Measurements from ENCODE around the gene ATP11B.

Gene ATP11B

GRCh38 chr3:182891364-182891763, 98.1 kb downstream of the ATP11B start:
- no peak overlapping the region for H4K8ac ChIP-seq (ENCODE audit: low read depth, low read length)

GRCh38 chr3:182892226-182892625, 98.9 kb downstream of the ATP11B start:
- Histone ChIP-seq H4K12ac (ENCODE audit: low read depth, low read length) (no peak overlapping the region), H3K4me3 (ENCODE audit: low read depth, low read length) (no peak overlapping the region), H3K18ac (ENCODE audit: low read length) (no peak overlapping the region), H3K79me2 (ENCODE audit: control insufficient read depth, insufficient read depth, low read length, poor library complexity) (no peaks in the 10 kb centered on the region), H3K4ac (ENCODE audit: low read depth, low read length) (no peak overlapping the region), H3K23ac (ENCODE audit: low read length) (no peak overlapping the region), H3K4me1 (ENCODE audit: control insufficient read depth in 1 of 2, insufficient read depth in 2 of 2, low read length in 2 of 2) (no peaks in the 10 kb centered on the region), H2AK5ac (ENCODE audit: low read length) (no peak overlapping the region), H2BK5ac (ENCODE audit: low read depth, low read length, poor library complexity) (no peak overlapping the region), H3K79me1 (ENCODE audit: low read length) (no peaks in the 10 kb centered on the region), H4K91ac (ENCODE audit: low read depth, low read length) (no peak overlapping the region), H3K14ac (ENCODE audit: low read length) (no peak overlapping the region), H2AFZ (ENCODE audit: insufficient read depth, low read length, poor library complexity) (no peak overlapping the region), H2BK12ac (ENCODE audit: low read length) (no peak overlapping the region), H3K9me3 (ENCODE audit: insufficient read depth, low read depth, low read length) (no peaks in the 10 kb centered on the region), H3K9ac (ENCODE audit: low read length) (no peak overlapping the region), H2BK120ac (ENCODE audit: insufficient read depth, low read length, poor library complexity) (no peak overlapping the region), H3K36me3 (ENCODE audit: control insufficient read depth in 1 of 2, insufficient read depth in 2 of 2, low read length in 2 of 2) (no peaks in the 10 kb centered on the region), H4K8ac (ENCODE audit: low read depth, low read length) (no peak overlapping the region), H3K27ac (ENCODE audit: low read depth, low read length) (no peak overlapping the region), H3K4me2 (ENCODE audit: low read length) (no peak overlapping the region), H3K27me3 (ENCODE audit: insufficient read depth, low read length) (no peaks in the 10 kb centered on the region)
- no CpG with 5 or more reads among the region's 4 CpGs for WGBS (ENCODE audit: extremely low coverage, insufficient coverage, insufficient read length)
- no peak for DNase-seq

More at GRCh38 chr3:182891364-182891763, 98.1 kb downstream of the ATP11B start:
- Histone ChIP-seq H3K4ac (ENCODE audit: low read depth, low read length) (no peak overlapping the region), H3K36me3 (ENCODE audit: control insufficient read depth in 1 of 2, insufficient read depth in 2 of 2, low read length in 2 of 2) (no peaks in the 10 kb centered on the region), H2BK12ac (ENCODE audit: low read length) (no peak overlapping the region), H3K18ac (ENCODE audit: low read length) (no peak overlapping the region), H3K79me2 (ENCODE audit: control insufficient read depth, insufficient read depth, low read length, poor library complexity) (no peaks in the 10 kb centered on the region), H3K9ac (ENCODE audit: low read length) (no peak overlapping the region), H3K23ac (ENCODE audit: low read length) (no peak overlapping the region), H2BK5ac (ENCODE audit: low read depth, low read length, poor library complexity) (no peak overlapping the region), H3K4me3 (ENCODE audit: low read depth, low read length) (no peak overlapping the region), H3K27ac (ENCODE audit: low read depth, low read length) (no peak overlapping the region), H2BK120ac (ENCODE audit: insufficient read depth, low read length, poor library complexity) (no peak overlapping the region), H3K79me1 (ENCODE audit: low read length) (no peaks in the 10 kb centered on the region), H3K14ac (ENCODE audit: low read length) (no peak overlapping the region), H3K9me3 (ENCODE audit: insufficient read depth, low read depth, low read length) (no peaks in the 10 kb centered on the region), H4K91ac (ENCODE audit: low read depth, low read length) (no peak overlapping the region), H4K12ac (ENCODE audit: low read depth, low read length) (no peak overlapping the region), H3K4me1 (ENCODE audit: control insufficient read depth in 1 of 2, insufficient read depth in 2 of 2, low read length in 2 of 2) (no peaks in the 10 kb centered on the region), H2AK5ac (ENCODE audit: low read length) (no peak overlapping the region), H3K4me2 (ENCODE audit: low read length) (no peak overlapping the region), H2AFZ (ENCODE audit: insufficient read depth, low read length, poor library complexity) (no peak overlapping the region), H3K27me3 (ENCODE audit: insufficient read depth, low read length) (no peaks in the 10 kb centered on the region)
- DNase-seq: no peak
- no CpG with 5 or more reads among the region's 1 CpG for WGBS (ENCODE audit: extremely low coverage, insufficient coverage, insufficient read length)

GRCh38 chr3:182895513-182896112, 102.3 kb downstream of the ATP11B start:
- H2BK5ac ChIP-seq (ENCODE audit: low read depth, low read length, poor library complexity): no peak overlapping the region
- WGBS (ENCODE audit: extremely low coverage, insufficient coverage, insufficient read length): no CpG with 5 or more reads among the region's 8 CpGs
- no peak overlapping the region for H4K12ac ChIP-seq (ENCODE audit: low read depth, low read length)
- no peak overlapping the region for H3K9ac ChIP-seq (ENCODE audit: low read length)
- H3K18ac ChIP-seq (ENCODE audit: low read length): no peak overlapping the region
- H2AFZ ChIP-seq (ENCODE audit: insufficient read depth, low read length, poor library complexity): no peak overlapping the region
- H2AK5ac ChIP-seq (ENCODE audit: low read length): no peak overlapping the region
- H2BK120ac ChIP-seq (ENCODE audit: insufficient read depth, low read length, poor library complexity): no peak overlapping the region
- no peak overlapping the region for H3K4ac ChIP-seq (ENCODE audit: low read depth, low read length)
- H3K27ac ChIP-seq (ENCODE audit: low read depth, low read length): no peak overlapping the region
- H3K79me2 ChIP-seq (ENCODE audit: control insufficient read depth, insufficient read depth, low read length, poor library complexity): no peaks in the 10 kb centered on the region
- no peak overlapping the region for H4K8ac ChIP-seq (ENCODE audit: low read depth, low read length)
- no peak overlapping the region for H3K4me2 ChIP-seq (ENCODE audit: low read length)
- no peak overlapping the region for H4K91ac ChIP-seq (ENCODE audit: low read depth, low read length)
- H3K4me1 ChIP-seq (ENCODE audit: control insufficient read depth in 1 of 2, insufficient read depth in 2 of 2, low read length in 2 of 2): no peaks in the 10 kb centered on the region
- no peak for DNase-seq
- H3K23ac ChIP-seq (ENCODE audit: low read length): no peak overlapping the region
- no peaks in the 10 kb centered on the region for H3K9me3 ChIP-seq (ENCODE audit: insufficient read depth, low read depth, low read length)
- no peak overlapping the region for H3K14ac ChIP-seq (ENCODE audit: low read length)
- no peaks in the 10 kb centered on the region for H3K27me3 ChIP-seq (ENCODE audit: insufficient read depth, low read length)
- H3K36me3 ChIP-seq (ENCODE audit: control insufficient read depth in 1 of 2, insufficient read depth in 2 of 2, low read length in 2 of 2): no peaks in the 10 kb centered on the region
- no peaks in the 10 kb centered on the region for H3K79me1 ChIP-seq (ENCODE audit: low read length)
- H3K4me3 ChIP-seq (ENCODE audit: low read depth, low read length): no peak overlapping the region
- no peak overlapping the region for H2BK12ac ChIP-seq (ENCODE audit: low read length)

- no peak for DNase-seq
- H3K4ac ChIP-seq (ENCODE audit: low read depth, low read length): no peak overlapping the region
- H2AFZ ChIP-seq (ENCODE audit: insufficient read depth, low read length, poor library complexity): no peak overlapping the region
- no peak overlapping the region for H3K9ac ChIP-seq (ENCODE audit: low read length)
- H3K9me3 ChIP-seq (ENCODE audit: insufficient read depth, low read depth, low read length): no peaks in the 10 kb centered on the region
- H4K91ac ChIP-seq (ENCODE audit: low read depth, low read length): no peak overlapping the region
- H3K4me3 ChIP-seq (ENCODE audit: low read depth, low read length): no peak overlapping the region
- no peak overlapping the region for H3K14ac ChIP-seq (ENCODE audit: low read length)
- no peak overlapping the region for H4K12ac ChIP-seq (ENCODE audit: low read depth, low read length)
- H3K4me2 ChIP-seq (ENCODE audit: low read length): no peak overlapping the region
- no peak overlapping the region for H2BK120ac ChIP-seq (ENCODE audit: insufficient read depth, low read length, poor library complexity)
- H3K36me3 ChIP-seq (ENCODE audit: control insufficient read depth in 1 of 2, insufficient read depth in 2 of 2, low read length in 2 of 2): no peaks in the 10 kb centered on the region
- no peak overlapping the region for H4K8ac ChIP-seq (ENCODE audit: low read depth, low read length)
- no peaks in the 10 kb centered on the region for H3K27me3 ChIP-seq (ENCODE audit: insufficient read depth, low read length)
- no peak overlapping the region for H3K23ac ChIP-seq (ENCODE audit: low read length)
- no peaks in the 10 kb centered on the region for H3K79me1 ChIP-seq (ENCODE audit: low read length)
- no peak overlapping the region for H2AK5ac ChIP-seq (ENCODE audit: low read length)
- H3K4me1 ChIP-seq (ENCODE audit: control insufficient read depth in 1 of 2, insufficient read depth in 2 of 2, low read length in 2 of 2): no peaks in the 10 kb centered on the region
- H2BK5ac ChIP-seq (ENCODE audit: low read depth, low read length, poor library complexity): no peak overlapping the region
- no peak overlapping the region for H3K27ac ChIP-seq (ENCODE audit: low read depth, low read length)
- WGBS (ENCODE audit: extremely low coverage, insufficient coverage, insufficient read length): 100% methylated on average over 1 of the region's 2 CpGs
- no peak overlapping the region for H2BK12ac ChIP-seq (ENCODE audit: low read length)
- H3K18ac ChIP-seq (ENCODE audit: low read length): no peak overlapping the region
- no peaks in the 10 kb centered on the region for H3K79me2 ChIP-seq (ENCODE audit: control insufficient read depth, insufficient read depth, low read length, poor library complexity)
These were observed 103.2 kb downstream of the ATP11B start for GRCh38 chr3:182896553-182896952.

Data from trophoblast cell (in vitro differentiated cells and primary cell).